HepG2 (cell line): ENCODE results near the gene DUS2. TPM values are rescaled to one million over a fixed set of nuclear protein-coding genes. Genes with fewer than 3 reads are reported as not detected.
A peak's percentile ranks its signal among the peaks of the same experiment; 100 is the strongest.

ENCODE experiments used
- GABPA ChIP-seq, 2 experiments: IDR thresholded peaks; 2 replicates each; pipeline ENCODE4 v1.6.1; 2011 to 2016; ENCODE audit warnings: low read depth in 2 of 2, low read length in 1 of 2, missing biosample characterization in 1 of 2, missing genetic modification characterization in 1 of 2
- GTF2F1 ChIP-seq: fragments of 150-350 bp; IDR thresholded peaks from 2 replicates; pipeline ENCODE4 v1.6.1; 2014; ENCODE audit warnings: low read length
- HIVEP1 ChIP-seq: sonication (generic); formaldehyde crosslinking; IDR thresholded peaks from 2 replicates; pipeline ENCODE4 v1.4.0; 2020; ENCODE audit warnings: mild to moderate bottlenecking, missing genetic modification reagents
- HOXA3 ChIP-seq: sonication (generic); formaldehyde crosslinking; IDR thresholded peaks from 2 replicates; pipeline ENCODE4 v1.5.0; 2020; ENCODE audit warnings: missing genetic modification reagents
- KLF6 ChIP-seq: IDR thresholded peaks from 2 replicates; pipeline ENCODE4 v1.8.0; 2016; ENCODE audit warnings: missing biosample characterization, missing genetic modification reagents
- MAFK ChIP-seq, 2 experiments: IDR thresholded peaks in 1 of 2; conservative IDR thresholded peaks in 1 of 2; 2 replicates each; pipeline ENCODE4 v1.6.1; 2011; ENCODE audit warnings: improper control_type of control experiment in 2 of 2, low read length in 2 of 2
- NONO ChIP-seq, 2 experiments: fragments of 450-650 bp in 1 of 2; sonication (generic) in 1 of 2; formaldehyde crosslinking in 1 of 2; IDR thresholded peaks in 1 of 2; conservative IDR thresholded peaks in 1 of 2; 2 replicates each; pipeline versions ENCODE4 v1.6.1 to v1.8.0; 2017 to 2022; ENCODE audit warnings: mild to moderate bottlenecking in 1 of 2, missing genetic modification reagents in 1 of 2, moderate library complexity in 1 of 2
- RARA ChIP-seq: IDR thresholded peaks from 2 replicates; pipeline ENCODE4 v1.6.1; 2016; ENCODE audit warnings: missing genetic modification reagents, missing compliant biosample characterization
- REL ChIP-seq: sonication (generic); formaldehyde crosslinking; conservative IDR thresholded peaks from 2 replicates; pipeline ENCODE4 v1.8.0; 2022; ENCODE audit warnings: mild to moderate bottlenecking, missing genetic modification reagents, moderate library complexity
- RELA ChIP-seq: sonication (generic); formaldehyde crosslinking; IDR thresholded peaks from 2 replicates; pipeline ENCODE4 v1.4.0; 2020; ENCODE audit warnings: missing genetic modification reagents
- SNRNP70 ChIP-seq: fragments of 200-400 bp; formaldehyde crosslinking; IDR thresholded peaks from 2 replicates; pipeline ENCODE4 v1.6.1; 2017; ENCODE audit warnings: mild to moderate bottlenecking, low read depth, low read length, moderate library complexity
- SRSF1 ChIP-seq: fragments of 200-400 bp; formaldehyde crosslinking; optimal IDR thresholded peaks from 2 replicates; pipeline ENCODE3; 2017; ENCODE audit warnings: mild to moderate bottlenecking, low read depth, low read length, moderate library complexity
- ZKSCAN5 ChIP-seq: sonication (generic); formaldehyde crosslinking; IDR thresholded peaks from 2 replicates; pipeline ENCODE4 v1.5.1; 2020; ENCODE audit warnings: mild to moderate bottlenecking, missing genetic modification reagents
- ZMAT3 ChIP-seq: sonication (generic); formaldehyde crosslinking; conservative IDR thresholded peaks from 2 replicates; pipeline ENCODE4 v1.7.0; 2021; ENCODE audit warnings: missing genetic modification reagents
- ZNF12 ChIP-seq: sonication (generic); formaldehyde crosslinking; IDR thresholded peaks from 2 replicates; pipeline ENCODE4 v1.5.0; 2020; ENCODE audit warnings: missing genetic modification reagents
- ZNF282 ChIP-seq: fragments of 450-650 bp; IDR thresholded peaks from 2 replicates; pipeline ENCODE4 v1.6.1; 2018; ENCODE audit not compliant: partially characterized antibody
- ZNF296 ChIP-seq: sonication (generic); formaldehyde crosslinking; conservative IDR thresholded peaks from 2 replicates; pipeline ENCODE4 v1.5.0; 2020; ENCODE audit warnings: mild to moderate bottlenecking, missing genetic modification reagents
- ZNF326 ChIP-seq: sonication (generic); formaldehyde crosslinking; IDR thresholded peaks from 2 replicates; pipeline ENCODE4 v1.4.0; 2020; ENCODE audit warnings: missing genetic modification reagents, borderline replicate concordance
- ZNF563 ChIP-seq: sonication (generic); formaldehyde crosslinking; IDR thresholded peaks from 2 replicates; pipeline ENCODE4 v1.8.0; 2022; ENCODE audit warnings: mild to moderate bottlenecking, moderate library complexity, missing genetic modification reagents
- ZNF746 ChIP-seq: sonication (generic); formaldehyde crosslinking; IDR thresholded peaks from 2 replicates; pipeline ENCODE4 v1.8.0; 2022; ENCODE audit warnings: mild to moderate bottlenecking, missing genetic modification reagents
- polyA plus RNA-seq, 8 experiments: library from polyadenylated mRNA; depleted of rRNA in 3 of 8; stranded (reverse) in 7 of 8; unstranded in 1 of 8; fragments of >200 nt; fragmentation: Illumina TruSeq in 4 of 8; extraction: Trizol in 4 of 8; gene quantifications; 2 replicates each; pipeline versions ENCODE4 v1.2.1 to v1.2.3, GENCODE V29; 2011 to 2016; ENCODE audit warnings: low read depth in 4 of 8, missing spikeins in 1 of 8, mixed read lengths in 1 of 8; ENCODE audit not compliant: insufficient read depth in 1 of 8
- total RNA-seq, 5 experiments: library from RNA; depleted of rRNA; stranded (reverse); fragments of >200 nt; fragmentation: Illumina TruSeq; extraction: Trizol; gene quantifications; 2 replicates each; pipeline ENCODE4 v1.2.3, GENCODE V29; 2016; ENCODE audit warnings: low read depth in 1 of 5
- TF ChIP-seq, protein P1 (sequence below): IDR thresholded peaks from 2 replicates; pipeline ENCODE4 v1.6.1; 2016; ENCODE audit warnings: missing biosample characterization, missing genetic modification reagents, low read depth
- TF ChIP-seq, protein P2 (sequence below): sonication (generic); formaldehyde crosslinking; IDR thresholded peaks from 2 replicates; pipeline ENCODE4 v1.8.1; 2023; ENCODE audit warnings: missing genetic modification reagents, mild to moderate bottlenecking, borderline replicate concordance
- TF ChIP-seq, protein P3 (sequence below): sonication (generic); formaldehyde crosslinking; IDR thresholded peaks from 2 replicates; pipeline ENCODE4 v1.9.0; 2022; ENCODE audit warnings: low read depth, missing genetic modification reagents
- TF ChIP-seq, protein P4 (sequence below): sonication (generic); formaldehyde crosslinking; IDR thresholded peaks from 2 replicates; pipeline ENCODE4 v1.5.0; 2020; ENCODE audit warnings: missing genetic modification reagents
- TF ChIP-seq, protein P5 (sequence below): IDR thresholded peaks from 2 replicates; pipeline ENCODE4 v1.6.1; 2016; ENCODE audit warnings: low read depth, borderline replicate concordance
- TF ChIP-seq, protein P6 (sequence below): sonication (generic); formaldehyde crosslinking; IDR thresholded peaks from 2 replicates; pipeline ENCODE4 v1.4.0; 2020; ENCODE audit warnings: missing genetic modification reagents, mild to moderate bottlenecking, borderline replicate concordance

Gene DUS2
- total and polyA plus RNA-seq, 2 of the 13 experiments (the other 11 are each of a cell fraction or from before 2014, with no cell fraction given), result 17.8 to 25.1 TPM

DNA sequence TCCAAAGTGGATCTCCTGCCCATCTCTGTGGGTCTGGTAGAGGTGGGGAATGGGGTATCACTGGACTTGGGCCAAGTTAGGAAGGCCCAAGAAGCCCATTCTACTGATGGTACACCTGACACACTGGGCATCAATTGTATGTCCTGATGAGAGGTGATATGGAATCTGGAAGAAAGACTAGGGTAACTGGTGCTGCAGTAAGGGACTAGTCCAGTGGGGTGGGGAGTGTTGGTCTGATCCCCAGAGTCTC is 56.2 kb downstream of the DUS2 start (continued):
- TF ChIP-seq GTF2F1, result no peak
- TF ChIP-seq, protein P1, sequence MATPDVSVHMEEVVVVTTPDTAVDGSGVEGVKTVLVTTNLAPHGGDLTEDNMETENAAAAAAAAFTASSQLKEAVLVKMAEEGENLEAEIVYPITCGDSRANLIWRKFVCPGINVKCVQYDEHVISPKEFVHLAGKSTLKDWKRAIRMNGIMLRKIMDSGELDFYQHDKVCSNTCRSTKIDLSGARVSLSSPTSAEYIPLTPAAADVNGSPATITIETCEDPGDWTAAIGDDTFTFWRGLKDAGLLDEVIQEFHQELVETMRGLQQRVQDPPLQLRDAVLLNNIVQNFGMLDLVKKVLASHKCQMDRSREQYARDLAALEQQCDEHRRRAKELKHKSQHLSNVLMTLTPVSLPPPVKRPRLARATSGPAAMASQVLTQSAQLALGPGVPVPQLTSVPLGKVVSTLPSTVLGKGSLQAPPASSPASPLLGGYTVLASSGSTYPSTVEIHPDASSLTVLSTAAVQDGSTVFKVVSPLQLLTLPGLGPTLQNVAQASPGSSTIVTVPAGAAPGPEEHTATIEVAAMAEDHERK, result no peak
- no peak for TF ChIP-seq MAFK (conservative IDR thresholded peaks at IDR 0.05 in 1 of 2, IDR thresholded peaks at IDR 0.05 in 1 of 2; ENCODE audit: low read length in 2 of 2)
- TF ChIP-seq, protein P2, sequence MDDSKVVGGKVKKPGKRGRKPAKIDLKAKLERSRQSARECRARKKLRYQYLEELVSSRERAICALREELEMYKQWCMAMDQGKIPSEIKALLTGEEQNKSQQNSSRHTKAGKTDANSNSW (CRISPR knock-in tag), result no peak
- no peak for TF ChIP-seq ZNF563 (CRISPR knock-in tag)
- TF ChIP-seq KLF6 (CRISPR knock-in tag), result no peak
- no peak for TF ChIP-seq ZKSCAN5 (CRISPR knock-in tag)
- TF ChIP-seq HOXA3 (CRISPR knock-in tag), result no peak
- TF ChIP-seq SRSF1, result no peak
- TF ChIP-seq, protein P3, sequence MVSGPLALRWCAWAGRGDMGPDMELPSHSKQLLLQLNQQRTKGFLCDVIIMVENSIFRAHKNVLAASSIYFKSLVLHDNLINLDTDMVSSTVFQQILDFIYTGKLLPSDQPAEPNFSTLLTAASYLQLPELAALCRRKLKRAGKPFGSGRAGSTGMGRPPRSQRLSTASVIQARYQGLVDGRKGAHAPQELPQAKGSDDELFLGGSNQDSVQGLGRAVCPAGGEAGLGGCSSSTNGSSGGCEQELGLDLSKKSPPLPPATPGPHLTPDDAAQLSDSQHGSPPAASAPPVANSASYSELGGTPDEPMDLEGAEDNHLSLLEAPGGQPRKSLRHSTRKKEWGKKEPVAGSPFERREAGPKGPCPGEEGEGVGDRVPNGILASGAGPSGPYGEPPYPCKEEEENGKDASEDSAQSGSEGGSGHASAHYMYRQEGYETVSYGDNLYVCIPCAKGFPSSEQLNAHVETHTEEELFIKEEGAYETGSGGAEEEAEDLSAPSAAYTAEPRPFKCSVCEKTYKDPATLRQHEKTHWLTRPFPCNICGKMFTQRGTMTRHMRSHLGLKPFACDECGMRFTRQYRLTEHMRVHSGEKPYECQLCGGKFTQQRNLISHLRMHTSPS, result no peak
- TF ChIP-seq ZNF326 (CRISPR knock-in tag), result no peak
- TF ChIP-seq SNRNP70, result no peak
- TF ChIP-seq, protein P4, sequence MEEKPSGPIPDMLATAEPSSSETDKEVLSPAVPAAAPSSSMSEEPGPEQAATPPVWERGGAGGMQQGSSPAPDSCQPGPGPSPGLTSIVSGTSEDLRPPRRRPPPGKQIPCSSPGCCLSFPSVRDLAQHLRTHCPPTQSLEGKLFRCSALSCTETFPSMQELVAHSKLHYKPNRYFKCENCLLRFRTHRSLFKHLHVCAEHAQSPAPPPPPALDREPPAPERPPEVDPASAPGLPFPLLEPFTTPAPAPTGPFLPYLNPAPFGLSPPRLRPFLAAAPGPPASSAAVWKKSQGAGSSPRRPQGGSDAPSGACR (CRISPR knock-in tag), result 0 out of 2 replicates have a peak, but pooled peaks have one; percentile 4
- TF ChIP-seq ZMAT3 (CRISPR knock-in tag), result no peak
- TF ChIP-seq, protein P5, sequence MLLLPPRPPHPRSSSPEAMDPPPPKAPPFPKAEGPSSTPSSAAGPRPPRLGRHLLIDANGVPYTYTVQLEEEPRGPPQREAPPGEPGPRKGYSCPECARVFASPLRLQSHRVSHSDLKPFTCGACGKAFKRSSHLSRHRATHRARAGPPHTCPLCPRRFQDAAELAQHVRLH (CRISPR knock-in tag), result no peak
- TF ChIP-seq GABPA (IDR thresholded peaks at IDR 0.05; ENCODE audit: low read depth, low read length), result no peak
- no peak for TF ChIP-seq GABPA (CRISPR knock-in tag; IDR thresholded peaks at IDR 0.05; ENCODE audit: low read depth)
- peak; percentile 66; the same call in 1 of the 2 replicates for TF ChIP-seq ZNF12
- TF ChIP-seq ZNF282, result no peak
- TF ChIP-seq RARA (CRISPR knock-in tag), result no peak
- no peak for TF ChIP-seq HIVEP1 (CRISPR knock-in tag)
- TF ChIP-seq RELA (CRISPR knock-in tag), result no peak
- TF ChIP-seq, protein P6, sequence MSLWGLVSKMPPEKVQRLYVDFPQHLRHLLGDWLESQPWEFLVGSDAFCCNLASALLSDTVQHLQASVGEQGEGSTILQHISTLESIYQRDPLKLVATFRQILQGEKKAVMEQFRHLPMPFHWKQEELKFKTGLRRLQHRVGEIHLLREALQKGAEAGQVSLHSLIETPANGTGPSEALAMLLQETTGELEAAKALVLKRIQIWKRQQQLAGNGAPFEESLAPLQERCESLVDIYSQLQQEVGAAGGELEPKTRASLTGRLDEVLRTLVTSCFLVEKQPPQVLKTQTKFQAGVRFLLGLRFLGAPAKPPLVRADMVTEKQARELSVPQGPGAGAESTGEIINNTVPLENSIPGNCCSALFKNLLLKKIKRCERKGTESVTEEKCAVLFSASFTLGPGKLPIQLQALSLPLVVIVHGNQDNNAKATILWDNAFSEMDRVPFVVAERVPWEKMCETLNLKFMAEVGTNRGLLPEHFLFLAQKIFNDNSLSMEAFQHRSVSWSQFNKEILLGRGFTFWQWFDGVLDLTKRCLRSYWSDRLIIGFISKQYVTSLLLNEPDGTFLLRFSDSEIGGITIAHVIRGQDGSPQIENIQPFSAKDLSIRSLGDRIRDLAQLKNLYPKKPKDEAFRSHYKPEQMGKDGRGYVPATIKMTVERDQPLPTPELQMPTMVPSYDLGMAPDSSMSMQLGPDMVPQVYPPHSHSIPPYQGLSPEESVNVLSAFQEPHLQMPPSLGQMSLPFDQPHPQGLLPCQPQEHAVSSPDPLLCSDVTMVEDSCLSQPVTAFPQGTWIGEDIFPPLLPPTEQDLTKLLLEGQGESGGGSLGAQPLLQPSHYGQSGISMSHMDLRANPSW (CRISPR knock-in tag), result no peak
- TF ChIP-seq ZNF296 (CRISPR knock-in tag), result no peak
- no peak for TF ChIP-seq ZNF746 (CRISPR knock-in tag)
- 0 out of 2 replicates have a peak, but pooled peaks have one; percentile 51 for TF ChIP-seq REL (CRISPR knock-in tag)
- no peak for TF ChIP-seq NONO (IDR thresholded peaks at IDR 0.05)
- no peak for TF ChIP-seq NONO (CRISPR knock-in tag; conservative IDR thresholded peaks at IDR 0.05)
